Endothelial cell of umbilical vein (primary cell): Measurements from ENCODE around the gene C2CD3. TPM values are rescaled to one million over a fixed set of nuclear protein-coding genes. Genes with fewer than 3 reads are reported as not detected.

ENCODE experiments used
- BruUV-seq: library from RNA; stranded (reverse); fragments of 400-500 nt; replicated peaks from 2 replicates; lab custom pipeline; 2021; lab: Mats Ljungman, UMichigan
- CTCF ChIA-PET: fragments of 300-600, 350-600 bp; sonication (Branson Sonifier 250); formaldehyde crosslinking; loops from one replicate; lab custom pipeline; 2021; ENCODE audit warnings: antibody characterized with exemption, inconsistent platforms; lab: Charles Lee
- POLR2A ChIA-PET: fragments of 300-600, 350-600 bp; sonication (Branson Sonifier 250); formaldehyde crosslinking; loops from one replicate; lab custom pipeline; 2021; ENCODE audit warnings: antibody characterized with exemption, inconsistent platforms; lab: Charles Lee
- DNase-seq: peaks from one replicate; pipeline ENCODE4 v3.0.0-alpha.2; 2011; ENCODE audit warnings: low read depth, low spot score
- FAIRE-seq: peaks from 2 replicates; lab custom pipeline; 2011; peaks lifted over from hg19 to GRCh38; lab: Jason Lieb, UNC
- H2AFZ ChIP-seq: 2 replicates; pipeline ENCODE4 v1.6.0; 2012; ENCODE audit warnings: low read depth, low read length, control low read depth, inconsistent platforms
- H3K27ac ChIP-seq: 2 replicates; pipeline ENCODE4 v1.5.1; 2011; ENCODE audit warnings: low read depth, mild to moderate bottlenecking, control low read depth, low read length, moderate library complexity; ENCODE audit not compliant: insufficient read depth
- H3K27me3 ChIP-seq, 2 experiments: 2 replicates each; pipeline versions ENCODE4 v1.6.0 to v1.6.1; 2011; ENCODE audit warnings: low read length in 2 of 2, mixed read lengths in 1 of 2; ENCODE audit not compliant: control insufficient read depth in 2 of 2, insufficient read depth in 2 of 2
- H3K36me3 ChIP-seq, 2 experiments: 2 replicates in 1 of 2; 3 replicates in 1 of 2; pipeline ENCODE4 v1.5.1; 2011; ENCODE audit warnings: low read length in 2 of 2, mild to moderate bottlenecking in 1 of 2, moderate library complexity in 1 of 2; ENCODE audit not compliant: control insufficient read depth in 2 of 2, insufficient read depth in 2 of 2; ENCODE audit errors: extremely low read depth in 1 of 2
- H3K4me1 ChIP-seq: 3 replicates; pipeline ENCODE4 v1.5.1; 2011; ENCODE audit warnings: mild to moderate bottlenecking, low read length; ENCODE audit not compliant: control insufficient read depth, insufficient read depth; ENCODE audit errors: extremely low read depth
- H3K4me2 ChIP-seq: 2 replicates; pipeline ENCODE4 v1.6.1; 2011; ENCODE audit warnings: low read length, control low read depth, mixed read lengths; ENCODE audit not compliant: insufficient read depth
- H3K4me3 ChIP-seq, 3 experiments: fragments of 200-600 bp in 1 of 3; sonication (generic), shearing (Covaris generic) in 1 of 3; replicated peaks in 1 of 3; 2 replicates each; pipeline ENCODE4 v1.5.1; 2011 to 2016; ENCODE audit warnings: control low read depth in 3 of 3, low read length in 3 of 3, mild to moderate bottlenecking in 2 of 3, inconsistent platforms in 1 of 3, low read depth in 1 of 3, moderate library complexity in 1 of 3; ENCODE audit not compliant: insufficient read depth in 1 of 3
- H3K79me2 ChIP-seq: 2 replicates; pipeline ENCODE4 v1.6.0; 2012; ENCODE audit warnings: low read length, inconsistent platforms; ENCODE audit not compliant: control insufficient read depth, insufficient read depth
- H3K9ac ChIP-seq: replicated peaks from 2 replicates; pipeline ENCODE3; 2011; ENCODE audit warnings: low read length, control low read depth; ENCODE audit not compliant: insufficient read depth; ENCODE audit errors: extremely low read depth
- H3K9me1 ChIP-seq: replicated peaks from 3 replicates; pipeline ENCODE4 v1.6.0; 2011; ENCODE audit warnings: mild to moderate bottlenecking, low read length; ENCODE audit not compliant: control insufficient read depth, insufficient read depth; ENCODE audit errors: extremely low read depth
- H3K9me3 ChIP-seq: replicated peaks from 2 replicates; pipeline ENCODE4 v1.5.1; 2012; ENCODE audit warnings: low read length, inconsistent platforms; ENCODE audit not compliant: control insufficient read depth, insufficient read depth
- H4K20me1 ChIP-seq: replicated peaks from 2 replicates; pipeline ENCODE3; 2011; ENCODE audit warnings: mild to moderate bottlenecking, low read length; ENCODE audit not compliant: control insufficient read depth, insufficient read depth; ENCODE audit errors: extremely low read depth
- EZH2 ChIP-seq: IDR thresholded peaks from 2 replicates; pipeline ENCODE4 v1.6.1; 2012; ENCODE audit warnings: borderline replicate concordance, low read depth, mild to moderate bottlenecking, moderate library complexity, low read length, inconsistent platforms; ENCODE audit not compliant: severe bottlenecking
- FOS ChIP-seq: IDR thresholded peaks from 2 replicates; pipeline ENCODE4 v1.6.1; 2011; ENCODE audit warnings: mild to moderate bottlenecking, low read length, moderate library complexity, borderline replicate concordance; ENCODE audit not compliant: insufficient read depth
- GATA2 ChIP-seq: IDR thresholded peaks from 2 replicates; pipeline ENCODE4 v1.7.0; 2011; ENCODE audit warnings: low read depth, mild to moderate bottlenecking, moderate library complexity, mixed read lengths, low read length; ENCODE audit not compliant: insufficient read length, insufficient read depth
- JUN ChIP-seq: IDR thresholded peaks from 2 replicates; pipeline ENCODE4 v1.6.1; 2011; ENCODE audit warnings: borderline replicate concordance, low read depth; ENCODE audit not compliant: insufficient read length, insufficient read depth
- MYC ChIP-seq: IDR thresholded peaks from one replicate; pipeline ENCODE4 v1.6.1; 2011; ENCODE audit warnings: mild to moderate bottlenecking, low read depth, low read length
- POLR2A ChIP-seq: IDR thresholded peaks from 2 replicates; pipeline ENCODE4 v1.6.1; 2012; ENCODE audit warnings: low read depth, mild to moderate bottlenecking, control low read depth, low read length
- POLR2AphosphoS5 ChIP-seq: IDR thresholded peaks from 2 replicates; pipeline ENCODE4 v1.6.1; 2012; ENCODE audit warnings: low read depth, mild to moderate bottlenecking, control low read depth, low read length, moderate library complexity; ENCODE audit not compliant: insufficient read depth
- dilution Hi-C: fragments of 300-500 bp; cut with MboI; formaldehyde crosslinking; loops from one replicate; pipeline ENCODE4 v1.15.0; 2019; ENCODE audit warnings: low sequenced_read_pairs; ENCODE audit not compliant: extremely low pct_ligation_motif_present
- intact Hi-C: fragments of 100-400 bp; cut with micrococcal nuclease; formaldehyde crosslinking; loops from one replicate; pipeline ENCODE4 v1.10.0; 2022
- polyA plus RNA-seq, 4 experiments: library from polyadenylated mRNA; depleted of rRNA in 3 of 4; stranded (reverse) in 3 of 4; unstranded in 1 of 4; fragments of >200 nt; gene quantifications; 2 replicates each; pipeline versions ENCODE4 v1.2.1 to v1.2.3, GENCODE V29; 2011 to 2012; ENCODE audit warnings: missing spikeins in 1 of 4
- total RNA-seq: library from RNA; stranded (reverse); gene quantifications from 2 replicates; pipeline ENCODE4 v1.2.3, GENCODE V29; 2021
- TF ChIP-seq, protein P1 (sequence below): IDR thresholded peaks from 2 replicates; pipeline ENCODE4 v1.6.1; 2011; ENCODE audit not compliant: insufficient read depth, insufficient read length
- TF ChIP-seq, protein P2 (sequence below), 2 donors: IDR thresholded peaks; 1 replicate in 1 of 2; 2 replicates in 1 of 2; pipeline ENCODE4 v1.5.1; 2011; ENCODE audit warnings: low read length in 2 of 2, mild to moderate bottlenecking in 2 of 2, moderate library complexity in 2 of 2, control low read depth in 1 of 2, inconsistent platforms in 1 of 2, low read depth in 1 of 2; ENCODE audit not compliant: insufficient read depth in 1 of 2; ENCODE audit errors: extremely low read depth in 1 of 2

C2CD3 gene
- total and polyA plus RNA-seq, 2 donors (not counting 3 experiments of a cell fraction or from before 2014, with no cell fraction given): 12.9 to 36.6 TPM

DNA sequence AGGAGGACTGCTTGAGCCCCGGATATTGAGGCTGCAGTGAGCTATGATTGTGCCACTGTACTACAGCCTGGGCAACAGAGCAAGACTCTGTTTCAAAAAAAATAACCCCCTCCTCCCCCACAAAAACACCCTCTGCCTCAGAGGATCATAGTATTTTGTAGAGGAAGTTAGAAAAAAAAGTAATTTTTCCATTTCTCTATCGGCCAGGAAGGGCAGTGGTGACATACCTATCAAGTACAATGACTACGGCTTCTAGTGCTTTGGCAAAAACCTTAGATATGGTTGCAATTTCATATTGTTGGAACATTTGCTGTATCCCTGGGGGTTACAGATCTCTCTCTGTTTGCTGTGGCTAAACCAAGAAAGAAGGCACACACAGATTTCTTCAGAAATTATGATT, 28.9 kb downstream of the C2CD3 start:
- no peak overlapping the region for H3K4me2 ChIP-seq
- H3K9me1 ChIP-seq: no peaks in the 10 kb centered on the region
- no peak overlapping the region for H3K27ac ChIP-seq
- no peaks in the 10 kb centered on the region for H3K27me3 ChIP-seq
- H3K4me1 ChIP-seq: peaks cover 26% of the 10 kb centered on the region
- dilution Hi-C loops (no loop called here), intact Hi-C loops (no loop called here)
- H3K9ac ChIP-seq: no peak overlapping the region
- DNase-seq: no peak
- BruUV-seq: no TSS peak
- TF ChIP-seq FOS (no peak), JUN (no peak), MYC (no peak), POLR2A (no peak), POLR2AphosphoS5 (no peak), GATA2 (no peak), EZH2 (no peak)
- TF ChIP-seq, protein P1, sequence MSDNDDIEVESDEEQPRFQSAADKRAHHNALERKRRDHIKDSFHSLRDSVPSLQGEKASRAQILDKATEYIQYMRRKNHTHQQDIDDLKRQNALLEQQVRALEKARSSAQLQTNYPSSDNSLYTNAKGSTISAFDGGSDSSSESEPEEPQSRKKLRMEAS: no peak
- TF ChIP-seq, protein P2, sequence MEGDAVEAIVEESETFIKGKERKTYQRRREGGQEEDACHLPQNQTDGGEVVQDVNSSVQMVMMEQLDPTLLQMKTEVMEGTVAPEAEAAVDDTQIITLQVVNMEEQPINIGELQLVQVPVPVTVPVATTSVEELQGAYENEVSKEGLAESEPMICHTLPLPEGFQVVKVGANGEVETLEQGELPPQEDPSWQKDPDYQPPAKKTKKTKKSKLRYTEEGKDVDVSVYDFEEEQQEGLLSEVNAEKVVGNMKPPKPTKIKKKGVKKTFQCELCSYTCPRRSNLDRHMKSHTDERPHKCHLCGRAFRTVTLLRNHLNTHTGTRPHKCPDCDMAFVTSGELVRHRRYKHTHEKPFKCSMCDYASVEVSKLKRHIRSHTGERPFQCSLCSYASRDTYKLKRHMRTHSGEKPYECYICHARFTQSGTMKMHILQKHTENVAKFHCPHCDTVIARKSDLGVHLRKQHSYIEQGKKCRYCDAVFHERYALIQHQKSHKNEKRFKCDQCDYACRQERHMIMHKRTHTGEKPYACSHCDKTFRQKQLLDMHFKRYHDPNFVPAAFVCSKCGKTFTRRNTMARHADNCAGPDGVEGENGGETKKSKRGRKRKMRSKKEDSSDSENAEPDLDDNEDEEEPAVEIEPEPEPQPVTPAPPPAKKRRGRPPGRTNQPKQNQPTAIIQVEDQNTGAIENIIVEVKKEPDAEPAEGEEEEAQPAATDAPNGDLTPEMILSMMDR (IDR thresholded peaks at IDR 0.05; ENCODE audit: extremely low read depth in 1 of 2, insufficient read depth in 1 of 2, low read depth in 1 of 2, low read length in 2 of 2): no peak
- ChIA-PET CTCF (no interaction called here), POLR2A (no interaction called here)
- no peak overlapping the region for H3K4me3 ChIP-seq
- peaks cover 0 to 4% of the 10 kb centered on the region in 2 experiments for H3K36me3 ChIP-seq
- no peaks in the 10 kb centered on the region for H3K79me2 ChIP-seq
- H3K9me3 ChIP-seq: no peaks in the 10 kb centered on the region
- no peaks in the 10 kb centered on the region for H4K20me1 ChIP-seq
- no peak overlapping the region for H2AFZ ChIP-seq
- no peak for FAIRE-seq
